SU-DHL-6 (cell line): ENCODE measurements around the gene KRTAP1-4.
"Not testable (repeated sequence)": the region's sequence is repeated elsewhere in the genome, so short reads cannot be mapped to it uniquely, and the experiment has no call there.

ENCODE experiments used
- H2AFZ ChIP-seq: fragments of 200-600 bp; sonication (generic); 2 replicates; pipeline ENCODE4 v1.6.1; 2014; ENCODE audit warnings: low read depth, mild to moderate bottlenecking, moderate library complexity, mixed read lengths, antibody characterized with exemption, low read length; ENCODE audit not compliant: severe bottlenecking
- H3F3A ChIP-seq: fragments of 200-600 bp; shearing (Covaris generic); 2 replicates; pipeline ENCODE4 v1.6.0; 2016; ENCODE audit warnings: antibody characterized with exemption, mild to moderate bottlenecking; ENCODE audit not compliant: insufficient read depth
- H3K27ac ChIP-seq: fragments of 200-600 bp; sonication (generic); 2 replicates; pipeline ENCODE4 v1.5.1; 2016; ENCODE audit warnings: low read depth, mild to moderate bottlenecking, low read length, moderate library complexity, mixed read lengths
- H3K27me3 ChIP-seq: fragments of 200-600 bp; sonication (generic), shearing (Covaris generic); 2 replicates; pipeline ENCODE4 v1.6.0; 2014; ENCODE audit warnings: mild to moderate bottlenecking, low read length
- H3K36me3 ChIP-seq: fragments of 200-600 bp; sonication (generic); 2 replicates; pipeline ENCODE4 v1.6.1; 2014; ENCODE audit warnings: mild to moderate bottlenecking, low read length, mixed read lengths
- H3K4me2 ChIP-seq: fragments of 300-600, 200-600 bp; shearing (Covaris generic), sonication (generic); 2 replicates; pipeline ENCODE4 v1.6.0; 2014; ENCODE audit warnings: low read length, low read depth, mild to moderate bottlenecking; ENCODE audit not compliant: poor library complexity, severe bottlenecking
- H3K4me3 ChIP-seq: fragments of 200-600 bp; sonication (generic); 2 replicates; pipeline ENCODE4 v1.5.1; 2014; ENCODE audit warnings: antibody characterized with exemption, low read length, mild to moderate bottlenecking, mixed read lengths; ENCODE audit not compliant: insufficient read depth, poor library complexity, severe bottlenecking
- H3K79me2 ChIP-seq: fragments of 200-600 bp; sonication (generic); 2 replicates; pipeline ENCODE4 v1.6.1; 2014; ENCODE audit warnings: mild to moderate bottlenecking, low read length, moderate library complexity; ENCODE audit not compliant: insufficient read depth
- H3K9ac ChIP-seq: fragments of 200-600 bp; sonication (generic); 2 replicates; pipeline ENCODE4 v1.7.0; 2014; ENCODE audit warnings: mild to moderate bottlenecking, low read length
- H3K9me2 ChIP-seq: fragments of 200-600 bp; sonication (generic); replicated peaks from 2 replicates; pipeline ENCODE4 v1.6.1; 2014; ENCODE audit warnings: low read length; ENCODE audit not compliant: insufficient read depth
- H3K9me3 ChIP-seq: fragments of 200-600 bp; sonication (generic); 2 replicates; pipeline ENCODE4 v1.6.1; 2014; ENCODE audit warnings: low read length, mixed read lengths; ENCODE audit not compliant: insufficient read depth
- H4K20me1 ChIP-seq: fragments of 200-600 bp; sonication (generic); 2 replicates; pipeline ENCODE4 v1.6.1; 2014; ENCODE audit warnings: low read depth, mild to moderate bottlenecking, antibody characterized with exemption, low read length, moderate library complexity, mixed read lengths
- EZH2phosphoT487 ChIP-seq: fragments of 200-600 bp; sonication (generic), shearing (Covaris generic); conservative IDR thresholded peaks from 2 replicates; pipeline ENCODE4 v1.6.1; 2018; ENCODE audit warnings: mild to moderate bottlenecking, antibody characterized with exemption, low read length, moderate library complexity, mixed read lengths
- TF ChIP-seq, protein P1 (sequence below): fragments of 200-600 bp; sonication (generic); IDR thresholded peaks from one replicate; pipeline ENCODE4 v1.5.1; 2017; ENCODE audit warnings: antibody characterized with exemption, mild to moderate bottlenecking, low read length, moderate library complexity; ENCODE audit not compliant: insufficient read depth, poor library complexity, severe bottlenecking

The KRTAP1-4 gene

DNA sequence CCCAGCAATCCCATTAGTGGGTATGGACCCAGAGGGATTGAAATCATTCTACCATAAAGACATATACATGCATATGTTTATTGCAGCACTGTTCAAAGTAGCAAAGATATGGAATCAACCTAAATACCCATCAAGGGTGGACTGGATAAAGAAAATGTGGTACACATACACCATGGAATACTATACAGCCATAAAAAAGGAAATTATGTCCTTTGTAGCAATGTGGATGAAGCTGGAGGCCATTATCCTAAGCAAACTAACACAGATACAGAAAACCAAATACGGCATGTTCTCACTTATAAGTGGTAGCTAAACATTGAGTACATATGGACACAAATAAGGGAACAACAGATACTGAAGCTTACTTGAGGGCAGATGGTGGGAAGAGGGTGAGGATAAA is 27.6 kb upstream of the KRTAP1-4 start:
- H3K27ac ChIP-seq: no peak overlapping the region
- no peaks in the 10 kb centered on the region for H3K9me3 ChIP-seq
- H3F3A ChIP-seq: no peaks in the 10 kb centered on the region
- no peaks in the 10 kb centered on the region for H3K9me2 ChIP-seq
- no peak overlapping the region for H3K4me3 ChIP-seq
- no peak overlapping the region for H2AFZ ChIP-seq
- H3K27me3 ChIP-seq: no peaks in the 10 kb centered on the region
- H3K9ac ChIP-seq: no peak overlapping the region
- TF ChIP-seq, protein P1, sequence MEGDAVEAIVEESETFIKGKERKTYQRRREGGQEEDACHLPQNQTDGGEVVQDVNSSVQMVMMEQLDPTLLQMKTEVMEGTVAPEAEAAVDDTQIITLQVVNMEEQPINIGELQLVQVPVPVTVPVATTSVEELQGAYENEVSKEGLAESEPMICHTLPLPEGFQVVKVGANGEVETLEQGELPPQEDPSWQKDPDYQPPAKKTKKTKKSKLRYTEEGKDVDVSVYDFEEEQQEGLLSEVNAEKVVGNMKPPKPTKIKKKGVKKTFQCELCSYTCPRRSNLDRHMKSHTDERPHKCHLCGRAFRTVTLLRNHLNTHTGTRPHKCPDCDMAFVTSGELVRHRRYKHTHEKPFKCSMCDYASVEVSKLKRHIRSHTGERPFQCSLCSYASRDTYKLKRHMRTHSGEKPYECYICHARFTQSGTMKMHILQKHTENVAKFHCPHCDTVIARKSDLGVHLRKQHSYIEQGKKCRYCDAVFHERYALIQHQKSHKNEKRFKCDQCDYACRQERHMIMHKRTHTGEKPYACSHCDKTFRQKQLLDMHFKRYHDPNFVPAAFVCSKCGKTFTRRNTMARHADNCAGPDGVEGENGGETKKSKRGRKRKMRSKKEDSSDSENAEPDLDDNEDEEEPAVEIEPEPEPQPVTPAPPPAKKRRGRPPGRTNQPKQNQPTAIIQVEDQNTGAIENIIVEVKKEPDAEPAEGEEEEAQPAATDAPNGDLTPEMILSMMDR: no peak
- no peak for TF ChIP-seq EZH2phosphoT487
- no peaks in the 10 kb centered on the region for H3K79me2 ChIP-seq
- H4K20me1 ChIP-seq: no peaks in the 10 kb centered on the region
- no peak overlapping the region for H3K4me2 ChIP-seq
- no peaks in the 10 kb centered on the region for H3K36me3 ChIP-seq

DNA sequence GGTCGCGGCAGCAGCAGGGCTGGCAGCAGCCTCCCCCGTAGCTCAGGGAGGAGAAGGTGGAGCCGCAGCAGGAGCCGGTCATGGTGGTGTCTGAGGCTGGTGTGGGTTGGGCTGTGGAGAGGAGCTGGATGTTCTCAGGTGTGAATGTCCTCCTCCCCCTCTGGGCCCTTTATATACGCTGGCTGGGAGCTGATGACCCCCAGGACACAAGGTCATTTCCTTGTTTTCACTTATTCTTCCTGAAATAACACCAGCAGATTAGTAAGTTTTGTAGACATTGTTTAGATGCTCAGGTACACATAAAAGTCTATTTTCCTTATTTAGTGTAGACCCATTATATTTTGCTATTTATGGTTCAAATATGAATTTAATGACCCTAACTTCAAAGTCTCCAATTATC is 25.1 kb upstream of the KRTAP1-4 start, which contains the start of gene KRTAP2-2:
TSS of gene KRTAP2-2 (minus strand) at position 101 of the 400 bp plus-strand sequence. CDS start at position 82, 19 bp downstream.
- H3K4me3 ChIP-seq, H3K9me3 ChIP-seq, H4K20me1 ChIP-seq, H3K36me3 ChIP-seq, H3K9ac ChIP-seq, H3K79me2 ChIP-seq, H3K27ac ChIP-seq, H3K4me2 ChIP-seq, H3K27me3 ChIP-seq, H3F3A ChIP-seq, H2AFZ ChIP-seq, H3K9me2 ChIP-seq: not testable (repeated sequence)

DNA sequence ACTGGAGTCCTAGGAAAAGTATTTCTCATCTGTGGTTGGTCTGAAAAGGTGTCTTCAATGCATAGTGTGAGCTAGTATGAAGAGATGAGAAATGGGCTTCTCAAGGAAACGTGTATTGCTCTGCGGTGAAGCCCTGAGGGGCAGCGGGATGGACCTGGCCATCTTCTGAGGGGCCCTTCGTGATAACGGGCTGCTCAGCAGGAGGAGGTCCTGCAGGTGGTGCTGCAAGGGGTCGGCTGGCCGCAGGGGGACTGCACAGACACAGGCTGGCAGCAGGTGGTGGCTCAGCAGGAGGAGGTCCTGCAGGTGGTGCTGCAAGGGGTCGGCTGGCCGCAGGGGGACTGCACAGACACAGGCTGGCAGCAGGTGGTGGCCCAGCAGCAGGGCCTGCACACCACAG is 24.6 kb upstream of the KRTAP1-4 start:
- not testable (repeated sequence) for H3K27me3 ChIP-seq, H3K79me2 ChIP-seq, H3K9me2 ChIP-seq, H2AFZ ChIP-seq, H4K20me1 ChIP-seq, H3K9me3 ChIP-seq, H3K4me3 ChIP-seq, H3K4me2 ChIP-seq, H3F3A ChIP-seq, H3K9ac ChIP-seq, H3K27ac ChIP-seq, H3K36me3 ChIP-seq

DNA sequence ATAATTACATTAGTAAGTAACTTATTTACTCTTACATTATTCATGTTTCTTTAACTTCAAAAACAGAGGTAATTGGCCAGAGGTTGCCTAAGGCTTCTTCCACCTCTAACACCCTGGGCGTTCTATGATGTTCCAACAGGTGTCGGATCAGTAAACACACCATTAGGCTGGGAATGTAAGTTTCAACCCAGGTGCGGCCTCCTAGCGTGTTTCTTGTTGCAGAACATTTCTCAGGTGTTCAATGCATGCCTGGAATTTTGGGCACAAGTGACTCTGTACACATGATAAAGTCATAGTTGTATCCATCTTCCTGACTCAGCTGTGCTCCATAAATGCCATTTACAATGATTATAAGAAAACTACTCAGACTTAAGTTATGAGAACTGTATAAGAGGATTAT is 24.0 kb upstream of the KRTAP1-4 start:
- Histone ChIP-seq H3K79me2 (no peaks in the 10 kb centered on the region), H3K27me3 (no peaks in the 10 kb centered on the region)

More for the DNA sequence above, 24.0 kb upstream of the KRTAP1-4 start:
- H3K4me3 ChIP-seq: no peak overlapping the region
- H3K4me2 ChIP-seq: no peak overlapping the region
- H3K9me3 ChIP-seq: no peaks in the 10 kb centered on the region
- H4K20me1 ChIP-seq: no peaks in the 10 kb centered on the region
- no peak overlapping the region for H2AFZ ChIP-seq
- H3K9ac ChIP-seq: no peak overlapping the region
- TF ChIP-seq, protein P1: no peak
- TF ChIP-seq EZH2phosphoT487: no peak
- H3F3A ChIP-seq: 0 out of 2 replicates have a peak, but pooled peaks cover 3% of the 10 kb centered on the region
- no peaks in the 10 kb centered on the region for H3K9me2 ChIP-seq
- no peaks in the 10 kb centered on the region for H3K36me3 ChIP-seq
- H3K27ac ChIP-seq: no peak overlapping the region
